H1 (cell line): ENCODE data around the gene GDF2. TPM values are rescaled to one million over a fixed set of nuclear protein-coding genes. Genes with fewer than 3 reads are reported as not detected.

ENCODE experiments used
- CTCF ChIA-PET: fragments of 300-600 bp; sonication (Branson Sonifier 250); formaldehyde crosslinking; loops from one replicate; lab custom pipeline; 2021; ENCODE audit not compliant: partially characterized antibody; lab: Charles Lee
- POLR2A ChIA-PET: fragments of 300-600 bp; sonication (Branson Sonifier 250); formaldehyde crosslinking; loops from one replicate; lab custom pipeline; 2021; ENCODE audit warnings: inconsistent platforms; ENCODE audit not compliant: partially characterized antibody; lab: Charles Lee
- DNase-seq, 2 experiments: peaks; one replicate each; pipeline versions ENCODE4 v3.0.0 to v3.0.0-alpha.2; 2010 to 2022; ENCODE audit warnings: low spot score in 2 of 2, low read depth in 1 of 2, mixed read lengths in 1 of 2
- FAIRE-seq: peaks from 2 replicates; lab custom pipeline; 2011; peaks lifted over from hg19 to GRCh38; lab: Jason Lieb, UNC
- H2AFZ ChIP-seq: 2 replicates; pipeline ENCODE4 v1.8.1; 2012; ENCODE audit warnings: low read length, inconsistent platforms
- H2AK5ac ChIP-seq: 2 replicates; pipeline ENCODE4 v1.6.1; 2013; ENCODE audit warnings: low read depth, low read length
- H2BK120ac ChIP-seq: replicated peaks from 2 replicates; pipeline ENCODE3; 2013; ENCODE audit warnings: low read depth, low read length, inconsistent platforms
- H2BK12ac ChIP-seq: 2 replicates; pipeline ENCODE4 v1.6.1; 2013; ENCODE audit warnings: low read depth, low read length
- H2BK15ac ChIP-seq: 2 replicates; pipeline ENCODE4 v1.6.1; 2013; ENCODE audit warnings: low read length
- H2BK20ac ChIP-seq: 2 replicates; pipeline ENCODE4 v1.6.1; 2013; ENCODE audit warnings: low read length
- H2BK5ac ChIP-seq: 2 replicates; pipeline ENCODE4 v1.6.1; 2013; ENCODE audit warnings: low read depth, low read length
- H3K14ac ChIP-seq: 2 replicates; pipeline ENCODE4 v1.6.1; 2013; ENCODE audit warnings: inconsistent platforms; ENCODE audit not compliant: insufficient read length
- H3K18ac ChIP-seq: 2 replicates; pipeline ENCODE4 v1.6.1; 2013; ENCODE audit warnings: low read length; ENCODE audit errors: extremely low read depth
- H3K23ac ChIP-seq: 2 replicates; pipeline ENCODE4 v1.6.1; 2013; ENCODE audit warnings: inconsistent platforms; ENCODE audit not compliant: insufficient read length
- H3K23me2 ChIP-seq: 2 replicates; pipeline ENCODE4 v1.6.1; 2013; ENCODE audit warnings: low read depth, low read length
- H3K27ac ChIP-seq: 2 replicates; pipeline ENCODE4 v1.6.1; 2011; ENCODE audit warnings: low read depth, low read length, inconsistent platforms
- H3K27me3 ChIP-seq, 4 experiments: replicated peaks in 1 of 4; 1 replicate in 1 of 4; 2 replicates in 3 of 4; pipeline versions ENCODE4 v1.6.1 to v1.8.1; 2011 to 2013; ENCODE audit warnings: low read length in 3 of 4, mild to moderate bottlenecking in 3 of 4, inconsistent platforms in 2 of 4, mixed read lengths in 2 of 4, moderate library complexity in 1 of 4; ENCODE audit not compliant: control insufficient read depth in 3 of 4, insufficient read depth in 3 of 4; ENCODE audit errors: extremely low read depth in 1 of 4
- H3K36me3 ChIP-seq, 4 experiments: 2 replicates each; pipeline versions ENCODE4 v1.6.1 to v1.8.1; 2011 to 2013; ENCODE audit warnings: mild to moderate bottlenecking in 4 of 4, low read length in 3 of 4, moderate library complexity in 2 of 4, control low read depth in 1 of 4, inconsistent platforms in 1 of 4; ENCODE audit not compliant: insufficient read depth in 4 of 4, control insufficient read depth in 2 of 4
- H3K4ac ChIP-seq: replicated peaks from 2 replicates; pipeline ENCODE3; 2013; ENCODE audit warnings: low read length, low read depth, mixed read lengths, inconsistent platforms; ENCODE audit not compliant: insufficient read length
- H3K4me1 ChIP-seq, 4 experiments: replicated peaks in 1 of 4; 1 replicate in 1 of 4; 2 replicates in 3 of 4; pipeline versions ENCODE4 v1.6.1 to v1.8.1; 2011 to 2013; ENCODE audit warnings: low read length in 3 of 4, inconsistent platforms in 2 of 4, mixed read lengths in 1 of 4; ENCODE audit not compliant: insufficient read depth in 4 of 4, control insufficient read depth in 3 of 4
- H3K4me2 ChIP-seq, 2 experiments: 2 replicates each; pipeline versions ENCODE4 v1.6.1 to v1.8.1; 2011 to 2013; ENCODE audit warnings: low read depth in 2 of 2, low read length in 2 of 2, control low read depth in 1 of 2, inconsistent platforms in 1 of 2, mild to moderate bottlenecking in 1 of 2; ENCODE audit not compliant: insufficient read depth in 1 of 2
- H3K4me3 ChIP-seq, 4 experiments: fragments of 200-600, 300-600 bp in 1 of 4; sonication (generic), shearing (Covaris generic), sonication (Bioruptor Twin) in 1 of 4; 2 replicates each; pipeline versions ENCODE4 v1.5.1 to v1.8.1; 2011 to 2016; ENCODE audit warnings: low read length in 4 of 4, low read depth in 3 of 4, control low read depth in 2 of 4, inconsistent platforms in 2 of 4, mild to moderate bottlenecking in 2 of 4, mixed read lengths in 1 of 4, moderate library complexity in 1 of 4; ENCODE audit not compliant: insufficient read depth in 2 of 4; ENCODE audit errors: extremely low read depth in 1 of 4
- H3K56ac ChIP-seq: replicated peaks from 2 replicates; pipeline ENCODE3; 2013; ENCODE audit warnings: low read depth, mild to moderate bottlenecking, mixed read lengths, low read length, inconsistent platforms; ENCODE audit not compliant: insufficient read length
- H3K79me1 ChIP-seq: 2 replicates; pipeline ENCODE4 v1.6.1; 2013; ENCODE audit warnings: low read depth, low read length, control low read depth
- H3K79me2 ChIP-seq, 2 experiments: 2 replicates each; pipeline versions ENCODE4 v1.6.1 to v1.8.1; 2012 to 2013; ENCODE audit warnings: low read length in 2 of 2, mild to moderate bottlenecking in 2 of 2, inconsistent platforms in 1 of 2; ENCODE audit not compliant: insufficient read depth in 2 of 2, control insufficient read depth in 1 of 2
- H3K9ac ChIP-seq, 4 experiments: replicated peaks in 1 of 4; 1 replicate in 1 of 4; 2 replicates in 3 of 4; pipeline versions ENCODE4 v1.6.1 to v1.8.1; 2011 to 2013; ENCODE audit warnings: low read depth in 3 of 4, low read length in 3 of 4, control low read depth in 2 of 4, mild to moderate bottlenecking in 2 of 4, moderate library complexity in 2 of 4, inconsistent platforms in 1 of 4; ENCODE audit errors: extremely low read depth in 1 of 4
- H3K9me3 ChIP-seq, 2 experiments: 2 replicates each; pipeline versions ENCODE4 v1.6.1 to v1.8.1; 2012 to 2013; ENCODE audit warnings: mild to moderate bottlenecking in 2 of 2, moderate library complexity in 2 of 2, control low read depth in 1 of 2, inconsistent platforms in 1 of 2, low read depth in 1 of 2, low read length in 1 of 2, mixed read lengths in 1 of 2; ENCODE audit not compliant: insufficient read depth in 2 of 2
- H4K20me1 ChIP-seq, 2 experiments: replicated peaks in 1 of 2; 2 replicates each; pipeline versions ENCODE3 to v1.8.1; 2011 to 2013; ENCODE audit warnings: inconsistent platforms in 2 of 2, low read length in 2 of 2, mild to moderate bottlenecking in 1 of 2; ENCODE audit not compliant: insufficient read depth in 2 of 2, control insufficient read depth in 1 of 2
- H4K5ac ChIP-seq: 2 replicates; pipeline ENCODE4 v1.6.1; 2013; ENCODE audit warnings: low read length, low read depth, mixed read lengths, inconsistent platforms; ENCODE audit not compliant: insufficient read length
- H4K8ac ChIP-seq: 2 replicates; pipeline ENCODE4 v1.8.0; 2013; ENCODE audit warnings: mild to moderate bottlenecking, moderate library complexity, low read length, inconsistent platforms; ENCODE audit not compliant: insufficient read depth; ENCODE audit errors: extremely low read depth
- H4K91ac ChIP-seq: replicated peaks from 2 replicates; pipeline ENCODE3; 2013; ENCODE audit warnings: low read length, mixed read lengths, inconsistent platforms; ENCODE audit not compliant: insufficient read length
- ASH2L ChIP-seq: fragments of 200-600, 300-600 bp; sonication (generic); IDR thresholded peaks from one replicate; pipeline ENCODE4 v1.7.1; 2017; ENCODE audit warnings: low read length
- ATF2 ChIP-seq: IDR thresholded peaks from 2 replicates; pipeline ENCODE4 v1.6.1; 2012; ENCODE audit warnings: low read length, inconsistent platforms
- KDM1A ChIP-seq: fragments of 200-600, 300-600 bp; sonication (generic); IDR thresholded peaks from 2 replicates; pipeline ENCODE4 v1.7.1; 2016; ENCODE audit warnings: mild to moderate bottlenecking, low read length, borderline replicate concordance
- POLR2AphosphoS5 ChIP-seq: IDR thresholded peaks from 2 replicates; pipeline ENCODE4 v1.6.1; 2011; ENCODE audit warnings: low read depth, low read length
- TCF12 ChIP-seq: IDR thresholded peaks from 2 replicates; pipeline ENCODE4 v1.6.1; 2011; ENCODE audit warnings: low read depth, mild to moderate bottlenecking, low read length
- WGBS, 2 experiments: shearing (Covaris generic) in 1 of 2; methylation state at CpG; one replicate each; pipeline versions ENCODE4 v1.1.6 to v1.1.7; 2013 to 2015; ENCODE audit warnings: low lambda C conversion rate in 2 of 2, mixed read lengths in 2 of 2, inconsistent platforms in 1 of 2, low coverage in 1 of 2, missing lambda C conversion rate in 1 of 2; ENCODE audit not compliant: insufficient replicate concordance in 2 of 2, insufficient coverage in 1 of 2, insufficient read length in 1 of 2; ENCODE audit errors: extremely low coverage in 1 of 2, missing lambda C conversion rate in 1 of 2; 5-methylcytosine and 5-hydroxymethylcytosine counted together
- polyA plus RNA-seq, 7 experiments: library from polyadenylated mRNA; depleted of rRNA in 3 of 7; stranded (reverse) in 5 of 7; unstranded in 2 of 7; fragments of >200 nt in 5 of 7; fragments of 200-250 nt in 2 of 7; gene quantifications; 1 replicate in 5 of 7; 2 replicates in 1 of 7; 4 replicates in 1 of 7; pipeline versions ENCODE4 v1.2.1 to v1.2.3, GENCODE V29; 2011 to 2013; ENCODE audit warnings: missing spikeins in 2 of 7, mixed read lengths in 2 of 7
- total RNA-seq: library from RNA; stranded (reverse); fragmentation: NEBNext Ultra II Directional; extraction: Animal tissue kit (Norgen Biotek cat#: 25700); gene quantifications from 2 replicates; pipeline ENCODE4 v1.2.1, GENCODE V29; 2021
- TF ChIP-seq, protein P1 (sequence below): IDR thresholded peaks from 2 replicates; pipeline ENCODE4 v1.6.1; 2012; ENCODE audit warnings: inconsistent platforms

The GDF2 gene
- total and polyA plus RNA-seq, 2 of the 8 experiments (the other 6 are each of a cell fraction or from before 2014, with no cell fraction given), result not detected

GRCh38 chr10:47298715-47299114 is 23.5 kb upstream of the GDF2 start:
- peaks cover 0 to 4% (median 2%) of the 10 kb centered on the region in 4 experiments; a peak in 1 of 7 replicates for H3K4me1 ChIP-seq
- H4K20me1 ChIP-seq, result no peaks in the 10 kb centered on the region
- 67% methylated on average over 1 of the region's 1 CpG; no CpG with 5 or more reads in 1 of the 2 experiments for WGBS, 2 experiments
- ChIA-PET CTCF (interaction anchor here (0.9 to 4.3 kb wide), 7 partner anchors 9 to 251 kb away, joined by 3 to 24 read pairs (median 6); no protein-coding TSS in a partner anchor), POLR2A (no interaction called here)
- H4K5ac ChIP-seq, result no peak overlapping the region
- H3K27ac ChIP-seq, result no peak overlapping the region
- no peak overlapping the region for H3K56ac ChIP-seq
- H2AFZ ChIP-seq, result no peak overlapping the region
- no peak overlapping the region for H3K18ac ChIP-seq
- H2AK5ac ChIP-seq, result no peak overlapping the region
- no peak overlapping the region for H2BK15ac ChIP-seq
- H3K36me3 ChIP-seq, result no peaks in the 10 kb centered on the region
- peaks cover 4 to 42% (median 34%) of the 10 kb centered on the region in 4 experiments for H3K27me3 ChIP-seq
- no peak overlapping the region for H3K4me3 ChIP-seq
- DNase-seq, result no peak
- no peak overlapping the region for H3K4ac ChIP-seq
- FAIRE-seq, result no peak
- H3K23ac ChIP-seq, result no peak overlapping the region
- no peak overlapping the region for H2BK5ac ChIP-seq
- no peak overlapping the region for H3K9ac ChIP-seq
- peaks cover 11% of the 10 kb centered on the region; the same call in 1 of the 2 replicates for H3K23me2 ChIP-seq
- no peak overlapping the region for H2BK20ac ChIP-seq
- H4K91ac ChIP-seq, result no peak overlapping the region
- H3K4me2 ChIP-seq, result no peak overlapping the region
- H3K9me3 ChIP-seq, result no peaks in the 10 kb centered on the region
- TF ChIP-seq ATF2, result no peak
- TF ChIP-seq ASH2L, result no peak
- TF ChIP-seq, protein P1, sequence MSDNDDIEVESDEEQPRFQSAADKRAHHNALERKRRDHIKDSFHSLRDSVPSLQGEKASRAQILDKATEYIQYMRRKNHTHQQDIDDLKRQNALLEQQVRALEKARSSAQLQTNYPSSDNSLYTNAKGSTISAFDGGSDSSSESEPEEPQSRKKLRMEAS, result no peak
- no peak for TF ChIP-seq POLR2AphosphoS5
- no peak for TF ChIP-seq KDM1A
- no peak for TF ChIP-seq TCF12
- TF ChIP-seq, all 59 proteins: peak for 0
- Histone ChIP-seq H4K8ac (no peak overlapping the region), H3K14ac (no peak overlapping the region), H2BK12ac (no peak overlapping the region), H3K79me1 (no peaks in the 10 kb centered on the region), H3K79me2 (no peaks in the 10 kb centered on the region), H2BK120ac (no peak overlapping the region)
